COLO829 (cell line): Measurements from ENCODE around the gene TBC1D16.
A peak's percentile ranks its signal among the peaks of the same experiment; 100 is the strongest.

Source experiments
- DNase-seq: peaks from one replicate; pipeline ENCODE4 v3.0.0; 2012; ENCODE audit warnings: low spot score

TBC1D16 gene

DNA sequence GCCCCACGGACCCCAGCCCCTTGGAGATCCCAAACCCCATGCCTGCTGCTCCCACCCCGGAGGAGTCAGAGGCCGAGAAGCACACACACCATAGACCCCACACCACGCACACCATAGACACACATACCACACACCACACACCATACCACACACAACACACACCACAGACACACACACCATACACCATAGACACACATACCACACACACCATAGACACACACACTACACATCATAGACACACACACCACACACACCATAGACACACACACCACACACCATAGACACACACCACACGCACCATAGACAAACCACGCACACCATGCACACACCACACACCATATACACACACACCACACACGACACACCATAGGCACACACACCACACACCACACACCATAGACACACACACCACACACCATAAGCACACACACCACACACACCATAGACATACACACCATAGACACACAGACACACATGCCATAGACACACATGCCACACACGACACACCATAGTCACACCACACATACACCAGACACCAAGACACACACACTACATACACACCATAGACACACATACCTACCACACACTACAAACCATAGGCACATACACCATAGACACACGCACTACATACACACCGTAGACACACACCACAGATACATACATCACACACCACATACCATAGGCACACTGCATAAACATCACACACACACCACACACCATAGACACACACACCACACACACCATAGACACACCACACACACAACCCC lies 11.3 kb downstream of the TBC1D16 start:
- DNase-seq = no peak

DNA sequence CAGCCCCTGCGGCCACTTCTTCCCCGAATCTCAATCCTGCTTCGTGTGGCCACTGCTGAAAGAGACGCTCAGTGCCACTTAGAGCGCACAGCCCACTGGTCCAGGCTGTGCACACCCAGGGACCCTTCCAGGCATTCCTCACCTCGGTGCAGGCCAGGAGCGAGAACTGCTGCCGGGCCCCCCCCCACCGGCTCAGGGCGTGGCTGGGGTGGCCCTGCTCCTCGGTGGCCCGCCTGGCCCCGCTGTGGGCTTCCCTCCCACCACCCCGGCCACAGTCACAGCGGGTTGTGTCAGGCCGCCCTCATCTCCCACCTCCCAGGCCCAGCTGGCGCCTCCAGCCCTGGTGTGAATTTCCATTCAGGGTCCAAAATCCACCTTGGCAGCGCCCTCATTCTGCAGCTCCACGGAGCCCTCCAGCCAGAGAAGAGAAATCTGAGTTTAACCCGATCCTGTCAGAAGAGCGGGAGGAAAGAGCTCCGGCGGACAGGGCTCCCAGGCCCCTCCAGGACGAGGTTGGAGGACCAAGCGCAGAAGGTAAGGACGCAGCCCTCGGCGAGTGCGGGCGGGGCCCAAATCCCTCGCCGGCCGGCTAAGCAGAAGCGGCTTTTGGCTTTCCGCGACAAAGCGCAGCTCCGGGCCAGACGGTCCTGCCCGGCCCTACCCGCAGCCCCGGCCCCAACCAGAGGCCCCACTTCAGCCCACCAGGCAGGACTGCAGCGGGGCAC lies 12.0 kb downstream of the TBC1D16 start:
- no peak for DNase-seq

DNA sequence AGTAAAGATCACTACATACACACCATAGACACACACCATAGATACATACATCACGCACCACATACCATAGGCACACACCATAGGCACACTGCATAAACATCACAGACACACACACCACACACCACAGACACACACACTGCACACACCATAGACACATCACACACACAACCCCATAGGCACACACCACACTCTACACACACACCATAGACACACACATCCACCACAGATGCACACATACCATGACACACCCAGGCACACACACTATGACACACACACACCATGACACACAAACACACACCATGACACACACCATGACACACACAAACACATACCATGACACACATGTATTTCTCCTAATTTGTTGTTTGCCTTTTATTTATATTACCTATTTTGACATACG lies 14.1 kb downstream of the TBC1D16 start:
- no peak for DNase-seq

DNA sequence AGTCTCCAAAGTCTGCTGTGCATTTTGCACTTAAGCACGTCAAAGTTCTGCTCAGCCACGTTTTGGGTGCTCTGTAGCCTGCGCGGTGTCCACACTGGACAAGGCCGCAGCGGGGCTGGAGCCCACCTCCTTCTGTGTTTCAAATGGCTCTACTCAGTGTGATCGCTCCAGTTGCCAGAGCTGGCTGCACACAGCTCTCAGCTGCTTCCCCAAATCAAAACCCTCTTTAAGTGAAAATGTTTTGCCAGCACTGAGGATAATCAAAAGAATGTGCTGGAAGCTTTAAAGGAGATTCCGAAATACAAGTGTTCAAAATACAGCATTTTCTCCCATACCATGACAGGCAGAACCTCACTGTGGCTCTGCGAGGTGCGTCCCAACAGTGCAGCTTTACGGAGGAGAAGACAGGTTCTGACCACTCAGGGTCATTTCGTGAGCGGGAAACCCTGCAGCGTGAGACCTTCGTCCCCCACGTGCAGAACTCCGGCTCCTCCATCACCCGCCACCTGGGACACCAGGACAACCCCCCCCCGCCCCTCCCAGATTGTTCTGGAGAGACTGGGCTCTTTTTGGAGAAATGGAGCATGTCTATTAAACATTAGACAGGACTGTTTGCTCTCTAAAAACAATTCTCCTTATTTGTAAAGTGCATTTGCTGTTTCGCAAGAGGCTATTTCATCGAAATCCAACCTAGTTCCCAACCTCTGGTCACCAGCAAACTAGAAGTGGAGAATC lies 16.6 kb downstream of the TBC1D16 start:
- DNase-seq = no peak

DNA sequence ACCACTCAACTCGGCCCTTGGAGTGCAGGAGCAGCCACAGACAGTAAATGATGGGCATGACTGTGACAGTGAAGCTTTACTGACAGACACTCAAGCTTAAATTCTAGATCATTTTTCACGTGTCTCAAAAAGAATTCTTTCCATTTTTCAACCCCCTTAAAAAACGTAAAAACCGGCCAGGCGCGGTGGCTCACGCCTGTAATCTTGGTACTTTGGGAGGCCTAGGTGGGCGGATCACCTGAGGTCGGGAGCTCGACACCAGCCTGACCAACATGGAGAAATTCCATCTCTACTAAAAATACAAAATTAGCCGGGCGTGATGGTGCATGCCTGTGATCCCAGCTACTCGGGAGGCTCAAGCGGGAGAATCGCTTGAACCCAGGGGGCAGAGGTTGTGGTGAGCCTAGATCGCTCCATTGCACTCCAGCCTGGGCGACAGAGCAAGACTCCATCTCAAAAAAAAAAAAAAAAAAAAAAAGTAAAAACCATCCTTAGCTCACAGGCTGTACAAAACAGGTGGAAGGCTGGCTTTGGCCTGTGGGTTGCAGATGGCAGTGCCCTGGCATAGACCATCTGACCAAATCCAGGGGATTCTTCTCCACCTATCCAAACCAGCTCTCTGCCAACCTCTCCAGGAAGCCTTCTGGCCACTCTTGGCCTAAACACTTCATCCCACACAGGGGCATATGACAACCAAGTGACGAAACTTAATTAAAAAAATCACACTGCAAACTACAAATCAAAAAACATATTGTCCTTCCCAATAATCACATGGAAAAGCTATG lies 18.3 kb downstream of the TBC1D16 start:
- DNase-seq = no peak

DNA sequence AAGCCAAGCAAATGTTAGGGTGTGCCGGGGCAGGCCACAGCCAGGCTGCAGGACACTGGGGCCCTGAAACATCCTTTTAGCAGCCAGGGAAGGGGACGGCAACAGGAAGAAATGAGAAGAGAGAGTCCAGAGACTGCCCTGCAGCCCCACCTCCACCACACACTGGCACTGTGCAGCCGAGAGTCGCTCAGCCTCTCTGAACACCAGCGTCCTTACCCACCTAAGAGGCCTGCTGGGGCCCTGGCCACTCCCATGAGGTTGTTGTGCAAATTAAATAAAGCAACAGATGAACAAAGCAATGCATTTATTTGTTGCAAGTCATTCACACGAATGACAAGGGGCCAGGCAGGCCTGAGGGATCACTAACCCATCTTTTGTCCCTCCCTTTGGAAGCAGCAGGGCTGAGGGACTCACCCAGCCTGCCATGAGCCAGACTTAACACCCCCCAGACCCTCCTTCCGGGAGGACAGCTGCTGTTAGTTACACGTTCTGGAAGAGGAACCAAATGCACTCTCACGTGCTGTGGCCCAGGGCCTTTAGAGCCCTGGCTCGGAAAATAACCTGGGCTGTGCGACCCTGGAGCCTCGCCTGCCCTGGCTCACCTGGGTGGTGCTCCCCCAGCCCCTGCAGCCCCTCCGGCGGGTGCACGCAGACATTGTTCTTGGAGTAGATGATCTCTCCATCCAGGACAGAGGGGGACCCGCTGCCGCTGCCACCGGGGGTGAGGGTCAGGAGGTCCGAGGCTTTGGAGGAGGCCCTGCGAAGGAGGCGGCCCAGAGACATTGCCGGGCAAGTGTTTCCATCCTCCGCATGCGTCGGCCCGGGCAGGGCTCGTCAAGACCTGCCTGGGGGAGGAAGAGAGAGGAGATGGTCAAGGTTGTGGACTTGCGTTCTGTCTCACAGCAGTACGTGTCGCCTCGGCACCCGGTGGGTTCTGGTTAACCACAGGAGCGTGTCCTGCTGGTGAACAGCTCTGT lies 22.6 kb downstream of the TBC1D16 start:
- DNase-seq = no peak

DNA sequence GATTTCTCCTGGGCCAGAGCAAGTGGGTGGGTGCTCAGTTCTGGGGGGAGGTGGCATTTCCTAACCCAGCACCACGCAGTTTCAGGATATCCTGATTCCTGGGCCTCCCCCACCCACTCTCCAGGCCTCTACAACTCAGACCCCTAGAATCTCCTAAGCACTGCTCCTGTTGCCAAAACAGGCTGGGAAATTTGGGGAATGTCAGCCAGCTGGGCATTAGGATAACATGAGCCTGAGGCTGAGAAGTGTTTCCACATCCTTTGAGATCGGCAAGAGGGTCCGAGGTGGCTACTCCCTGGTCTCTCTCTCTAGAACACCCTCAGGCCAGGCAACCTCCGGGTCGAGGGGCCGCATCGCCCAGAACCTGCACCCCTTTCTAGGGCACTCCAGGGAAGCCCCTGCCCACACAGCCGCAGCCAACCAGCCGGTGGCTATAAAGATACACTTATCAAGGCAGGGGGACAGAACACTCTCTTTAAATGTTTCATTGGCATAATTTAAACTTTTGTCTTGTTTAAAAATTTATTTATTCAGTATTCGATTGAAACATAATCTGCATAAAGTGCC lies 23.6 kb downstream of the TBC1D16 start:
- DNase-seq = no peak

DNA sequence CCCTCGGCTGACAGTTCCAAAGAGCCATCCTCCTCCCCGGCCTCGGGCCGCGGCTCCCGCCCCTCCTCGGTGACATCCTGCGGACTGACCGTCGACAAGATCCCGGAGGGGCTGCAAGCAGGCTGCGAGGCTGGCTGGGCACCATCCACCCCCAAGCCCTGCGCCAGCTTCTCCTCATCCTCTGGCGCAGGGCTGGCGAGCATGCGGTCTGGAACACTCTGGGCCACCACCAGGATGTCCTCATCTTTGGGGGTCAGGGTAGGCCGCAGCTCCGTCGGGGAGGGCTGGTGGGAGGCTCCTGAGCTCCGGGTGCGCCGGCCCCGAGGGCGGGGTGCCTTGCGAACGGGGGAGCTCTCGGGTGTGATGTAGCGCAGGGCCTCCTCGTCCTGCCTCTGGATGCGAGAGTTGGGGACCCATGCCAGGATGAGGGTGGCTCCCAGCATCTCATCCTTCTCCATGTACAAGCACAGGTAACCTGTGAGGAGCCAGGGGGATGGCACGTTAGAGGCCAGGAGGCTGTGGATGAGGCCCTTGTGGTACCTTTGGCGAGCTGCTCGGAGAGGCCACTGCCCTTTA lies 25.3 kb downstream of the TBC1D16 start:
- no peak for DNase-seq

DNA sequence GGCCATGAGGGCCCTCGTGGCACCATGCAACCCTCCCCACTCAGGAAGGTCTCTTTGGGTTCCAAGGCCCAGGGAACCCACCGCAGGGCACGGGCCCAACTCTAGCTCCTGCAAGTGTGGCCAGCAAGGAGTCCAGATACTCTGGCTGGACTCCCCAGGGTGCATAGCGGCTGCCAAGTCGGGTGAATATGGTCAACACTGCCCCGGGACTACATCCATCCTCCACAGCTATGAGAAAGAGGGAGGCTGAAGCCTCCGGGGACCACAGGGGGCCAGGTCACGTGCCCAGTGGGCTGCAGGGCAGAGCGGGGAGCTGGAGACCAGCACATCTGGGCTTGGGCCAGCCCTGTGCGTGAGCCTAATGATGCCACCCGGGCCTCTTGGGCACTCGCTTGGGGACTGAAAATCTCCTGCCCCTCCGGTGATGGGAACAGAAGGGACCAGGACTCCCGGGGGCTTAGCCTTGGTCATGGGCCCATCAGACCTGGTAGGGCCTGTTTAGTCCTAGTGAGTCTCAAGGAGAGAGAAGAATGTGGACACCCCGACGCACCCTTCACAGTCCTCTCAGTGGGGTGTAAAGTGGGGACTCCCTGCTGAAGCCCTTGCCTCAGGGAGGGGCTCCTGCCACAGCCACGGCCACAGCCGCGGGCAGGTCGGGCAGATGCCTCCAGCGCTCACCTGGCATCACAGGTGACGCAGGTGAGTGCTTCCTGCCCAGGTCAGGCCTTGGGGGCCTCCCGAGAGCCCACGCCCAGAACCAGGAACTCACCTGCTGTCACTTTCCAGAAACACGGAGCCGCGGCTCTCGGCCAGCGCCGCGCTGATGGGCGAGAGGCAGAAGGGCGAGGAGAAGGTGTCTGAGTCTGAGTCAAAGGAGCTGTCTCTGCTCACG lies 26.0 kb downstream of the TBC1D16 start:
- DNase-seq = no peak

DNA sequence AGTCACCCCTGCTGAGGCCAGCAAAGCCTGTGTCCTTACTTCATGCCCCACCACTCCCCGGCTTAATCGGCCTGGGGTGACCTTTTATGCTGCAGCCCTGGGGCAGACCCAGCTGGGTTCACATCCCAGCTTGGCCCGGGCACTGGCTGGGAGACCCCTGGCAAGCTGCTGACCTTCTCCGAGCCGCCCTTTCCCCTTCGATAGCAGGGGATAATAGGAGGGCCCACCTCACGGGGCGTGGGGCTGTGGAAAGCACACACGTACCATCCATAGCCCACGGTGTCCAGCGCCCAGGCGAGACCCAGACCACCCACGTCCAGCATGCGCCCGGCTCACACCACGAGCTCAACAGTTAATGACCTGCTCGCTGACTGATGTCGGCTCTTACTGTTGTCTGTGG lies 26.8 kb downstream of the TBC1D16 start:
- DNase-seq = no peak

DNA sequence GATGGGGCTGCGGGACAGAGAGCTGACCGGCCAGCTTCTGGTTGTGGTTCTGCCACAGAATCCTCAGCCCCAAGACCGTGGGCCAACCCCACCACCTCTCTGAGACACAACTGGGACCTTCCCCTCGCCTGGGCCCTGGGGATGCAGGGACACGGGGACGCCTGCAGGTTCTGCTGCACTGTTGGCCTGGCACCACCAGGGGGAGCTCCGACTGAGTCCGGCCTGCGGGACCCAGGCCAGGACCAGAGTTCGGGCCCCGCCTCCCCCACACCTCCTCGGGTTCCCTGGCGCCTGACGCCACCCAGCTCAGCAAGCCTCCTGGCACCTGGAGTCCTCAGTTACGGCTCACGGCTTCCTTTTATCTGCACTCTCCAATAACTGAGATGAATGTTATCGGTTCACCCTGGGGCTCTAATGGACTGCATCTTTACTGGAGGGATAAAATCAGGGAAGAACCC lies 27.3 kb downstream of the TBC1D16 start:
- peak; percentile 48 for DNase-seq

DNA sequence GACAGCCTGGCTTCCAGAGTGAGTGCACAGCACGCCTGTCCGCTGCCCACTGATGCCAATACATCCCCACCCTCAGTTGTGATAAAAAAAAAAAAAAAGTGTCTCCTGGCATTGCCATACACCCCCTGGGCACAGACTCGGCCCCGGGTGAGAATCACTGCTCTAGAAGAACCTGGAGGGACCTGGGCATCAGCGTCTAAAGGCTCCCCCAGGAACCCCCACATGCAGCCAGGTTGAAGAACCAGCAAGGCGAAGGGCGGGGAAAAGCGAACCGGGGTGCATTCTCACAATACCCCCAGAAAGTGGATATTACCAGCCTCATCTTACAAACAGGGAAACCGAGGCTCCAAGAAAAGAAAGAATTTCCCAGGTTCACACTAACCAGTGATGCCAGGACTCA lies 27.7 kb downstream of the TBC1D16 start:
- no peak for DNase-seq

DNA sequence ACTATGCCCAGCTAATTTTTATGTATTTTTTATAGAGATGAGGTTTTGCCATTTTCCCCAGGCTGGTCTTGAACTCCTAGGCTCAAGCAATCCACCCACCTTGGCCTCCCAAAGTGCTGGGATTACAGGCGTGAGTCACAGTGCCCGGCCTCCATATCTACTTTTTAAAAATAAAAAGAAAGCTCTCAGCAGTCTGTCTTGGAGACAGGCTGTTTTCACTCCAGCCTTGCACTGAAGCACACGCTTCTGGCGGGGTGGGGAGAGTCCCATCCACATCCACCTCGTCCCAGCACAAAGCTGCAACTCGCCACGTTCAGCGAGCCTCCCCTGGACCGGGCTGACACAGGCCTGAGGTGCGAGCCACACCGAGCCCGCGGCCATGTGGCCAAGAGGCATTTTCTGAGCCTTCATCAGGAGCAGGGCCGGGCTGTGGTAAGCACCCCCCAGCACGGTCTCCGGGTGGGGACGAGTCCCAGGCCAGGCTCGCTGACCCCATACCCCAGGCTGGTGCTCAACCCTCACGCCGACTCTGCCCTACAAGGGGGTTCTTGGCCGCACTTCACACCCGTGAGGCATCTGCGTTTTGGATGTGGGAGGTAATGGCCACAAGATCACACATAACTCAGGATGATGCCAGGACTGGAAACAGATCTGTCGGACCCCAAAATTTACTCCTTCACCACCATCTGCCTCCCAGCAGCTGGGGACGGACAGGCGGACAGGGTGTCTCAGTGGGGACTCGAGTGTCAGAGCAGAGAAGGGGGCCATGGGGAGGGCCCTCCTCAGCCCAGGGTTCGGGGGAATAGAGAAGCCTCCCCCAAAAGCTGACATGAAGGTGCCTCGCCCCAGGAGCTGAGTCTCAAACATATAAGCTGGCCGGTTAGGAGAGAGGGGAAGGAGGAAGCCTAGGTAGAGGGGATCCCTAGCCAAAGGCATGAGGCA lies 28.6 kb downstream of the TBC1D16 start:
- no peak for DNase-seq

DNA sequence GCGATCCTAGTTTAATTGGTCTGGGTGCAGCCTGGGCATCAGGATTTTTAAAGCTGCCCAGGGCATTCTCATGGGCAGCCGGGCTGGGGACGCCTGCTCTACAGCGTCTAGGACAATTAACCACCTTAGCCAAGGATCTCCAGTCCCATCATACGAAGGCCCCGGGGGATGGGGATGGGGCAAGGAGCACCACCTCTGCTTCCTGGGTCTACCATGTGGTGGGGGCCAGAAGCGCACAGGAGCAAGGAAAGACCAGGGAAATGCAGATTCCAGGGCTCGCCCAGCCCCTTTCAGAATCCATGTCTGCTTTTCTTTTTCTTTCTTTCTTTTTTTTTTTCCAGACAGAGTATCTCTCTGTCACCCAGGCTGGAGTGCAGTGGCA lies 29.3 kb downstream of the TBC1D16 start:
- DNase-seq = no peak

DNA sequence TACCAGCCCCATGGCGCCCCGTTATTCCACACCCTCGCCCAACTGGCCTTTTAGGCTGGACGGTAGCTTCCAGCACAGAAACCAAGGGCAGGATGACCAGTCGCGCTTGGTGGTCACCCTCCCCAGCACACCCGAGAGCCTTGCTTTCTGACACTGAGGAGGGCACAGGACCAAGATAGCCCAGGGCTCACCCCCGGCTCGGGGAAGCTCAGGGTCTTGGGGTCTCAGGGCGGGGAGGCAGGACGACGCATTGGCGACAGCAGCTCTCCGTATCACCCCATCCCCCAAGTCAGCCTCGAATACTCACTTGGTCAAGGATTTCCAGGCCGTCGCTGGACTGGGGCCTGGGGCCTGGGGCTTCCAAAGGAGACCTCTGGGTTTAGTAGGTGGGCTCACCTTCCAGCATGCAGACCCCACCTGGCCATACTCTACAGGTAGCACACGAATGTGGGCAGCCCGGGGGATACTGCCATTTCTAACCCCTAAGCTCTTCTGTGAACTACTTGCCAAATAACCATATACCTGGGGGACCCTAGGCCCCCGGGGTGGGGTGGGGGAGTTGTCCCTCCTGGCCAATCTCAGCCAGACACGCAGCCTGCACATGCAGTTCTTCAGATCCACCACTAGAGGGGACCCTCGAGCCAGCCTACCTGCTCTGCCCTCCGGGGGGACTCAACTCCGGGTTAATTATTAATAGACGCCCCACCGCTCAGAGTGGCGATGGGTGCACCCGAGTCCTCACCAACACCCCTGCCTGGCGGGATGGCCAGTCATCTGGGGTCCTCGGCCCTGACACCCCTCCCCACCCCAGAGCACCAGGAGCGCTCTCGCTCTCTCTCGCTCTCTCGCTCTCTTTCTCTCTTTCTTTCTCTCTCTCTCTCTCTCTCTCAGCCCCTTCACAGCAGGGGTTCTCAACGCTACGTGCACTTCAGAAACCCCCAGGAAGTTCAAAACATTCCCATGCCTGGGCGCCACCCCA lies 30.0 kb downstream of the TBC1D16 start:
- DNase-seq = peak; percentile 63

DNA sequence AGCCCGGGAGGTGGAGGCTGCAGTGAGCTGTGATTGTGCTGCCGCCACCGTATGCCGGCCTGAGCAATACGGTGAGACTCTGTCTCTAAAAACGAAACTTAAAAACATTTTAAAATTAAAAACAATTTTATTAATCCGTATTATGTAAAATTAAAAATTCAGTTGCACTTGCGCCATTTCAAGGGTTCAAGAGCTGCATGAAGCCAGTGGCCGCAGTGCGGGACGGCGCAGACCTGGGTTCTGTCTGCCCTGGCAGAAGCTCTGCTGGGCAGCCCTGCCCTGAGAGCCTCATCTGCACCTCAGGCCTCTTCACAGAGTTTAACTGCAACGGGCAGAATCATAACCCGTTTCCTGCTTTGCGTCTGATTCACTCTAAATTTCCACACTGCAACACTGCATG lies 31.7 kb downstream of the TBC1D16 start:
- no peak for DNase-seq
